ENCODE measurements around the gene BRSK2. TPM values are rescaled to one million over a fixed set of nuclear protein-coding genes. Genes with fewer than 3 reads are reported as not detected.

Gene BRSK2
- total RNA-seq, 1 experiment from 2014 or later = 1.2 TPM

DNA sequence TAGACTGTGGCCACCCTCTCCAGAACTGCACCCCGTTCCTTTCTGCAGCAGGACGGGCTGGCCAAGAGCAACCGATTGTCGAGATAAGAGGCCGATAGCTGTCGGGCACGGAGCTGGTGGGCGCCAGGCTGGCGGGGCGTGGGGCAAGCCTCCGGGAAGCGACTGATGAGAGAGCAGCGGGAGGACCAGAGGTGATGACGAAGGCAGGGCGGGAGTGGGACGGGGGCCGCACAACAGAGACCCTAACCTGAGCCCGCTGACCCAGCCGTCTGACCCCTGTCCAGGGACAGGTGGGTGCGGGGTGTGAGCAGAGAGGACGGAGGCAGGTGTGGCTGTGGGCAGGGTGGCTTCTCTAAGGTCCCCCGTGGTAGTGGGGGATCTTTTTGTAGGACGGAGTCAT is 7.3 kb upstream of the BRSK2 start:
- Histone ChIP-seq H3K27ac (ENCODE audit: low read length) (no peak overlapping the region), H3K9me3 (ENCODE audit: low read length) (no peaks in the 10 kb centered on the region), H3K4me1 (ENCODE audit: insufficient read depth, low read length) (no peaks in the 10 kb centered on the region; the same call in 1 of the 2 replicates), H3K9ac (ENCODE audit: low read length) (no peak overlapping the region), H2AFZ (ENCODE audit: low read length) (peak overlapping the region; percentile 84), H3K36me3 (ENCODE audit: low read depth, low read length) (no peaks in the 10 kb centered on the region), H3K79me2 (ENCODE audit: low read length) (no peaks in the 10 kb centered on the region), H3F3A (ENCODE audit: low read length, unreplicated experiment) (no peaks in the 10 kb centered on the region), H3K4me2 (ENCODE audit: low read length) (peak overlapping the region; percentile 89), H3K27me3 (ENCODE audit: low read length) (no peaks in the 10 kb centered on the region), H3K4me3 (ENCODE audit: low read length) (no peak overlapping the region), H4K20me1 (ENCODE audit: low read length) (no peaks in the 10 kb centered on the region), H3K9me2 (replicated peaks; ENCODE audit: low read length) (no peaks in the 10 kb centered on the region)
- ChIA-PET CTCF (no interaction called here), POLR2A (ENCODE audit: unreplicated experiment) (interaction anchor here (0.5 to 0.6 kb wide), 2 partner anchors 164 to 994 kb away, joined by 3 to 6 read pairs; partner anchors contain the start of gene CD81)
- TSS peak; percentile 37 for BruUV-seq (replicated peaks)
- intact Hi-C loops (cut with micrococcal nuclease) = loop anchor here (10.0 kb wide), 1 partner anchor 78 kb away; the partner anchor contains the start of gene TOLLIP
- ATAC-seq = no peak
- no peak for DNase-seq
- TF ChIP-seq, protein P1, sequence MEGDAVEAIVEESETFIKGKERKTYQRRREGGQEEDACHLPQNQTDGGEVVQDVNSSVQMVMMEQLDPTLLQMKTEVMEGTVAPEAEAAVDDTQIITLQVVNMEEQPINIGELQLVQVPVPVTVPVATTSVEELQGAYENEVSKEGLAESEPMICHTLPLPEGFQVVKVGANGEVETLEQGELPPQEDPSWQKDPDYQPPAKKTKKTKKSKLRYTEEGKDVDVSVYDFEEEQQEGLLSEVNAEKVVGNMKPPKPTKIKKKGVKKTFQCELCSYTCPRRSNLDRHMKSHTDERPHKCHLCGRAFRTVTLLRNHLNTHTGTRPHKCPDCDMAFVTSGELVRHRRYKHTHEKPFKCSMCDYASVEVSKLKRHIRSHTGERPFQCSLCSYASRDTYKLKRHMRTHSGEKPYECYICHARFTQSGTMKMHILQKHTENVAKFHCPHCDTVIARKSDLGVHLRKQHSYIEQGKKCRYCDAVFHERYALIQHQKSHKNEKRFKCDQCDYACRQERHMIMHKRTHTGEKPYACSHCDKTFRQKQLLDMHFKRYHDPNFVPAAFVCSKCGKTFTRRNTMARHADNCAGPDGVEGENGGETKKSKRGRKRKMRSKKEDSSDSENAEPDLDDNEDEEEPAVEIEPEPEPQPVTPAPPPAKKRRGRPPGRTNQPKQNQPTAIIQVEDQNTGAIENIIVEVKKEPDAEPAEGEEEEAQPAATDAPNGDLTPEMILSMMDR (conservative IDR thresholded peaks at IDR 0.05; ENCODE audit: low read depth, low read length) = no peak
- no peak for TF ChIP-seq EZH2phosphoT487 (IDR thresholded peaks at IDR 0.05; ENCODE audit: borderline replicate concordance, low read length)
- no peak for TF ChIP-seq EZH2 (IDR thresholded peaks at IDR 0.05; ENCODE audit: low read length, unreplicated experiment)

DNA sequence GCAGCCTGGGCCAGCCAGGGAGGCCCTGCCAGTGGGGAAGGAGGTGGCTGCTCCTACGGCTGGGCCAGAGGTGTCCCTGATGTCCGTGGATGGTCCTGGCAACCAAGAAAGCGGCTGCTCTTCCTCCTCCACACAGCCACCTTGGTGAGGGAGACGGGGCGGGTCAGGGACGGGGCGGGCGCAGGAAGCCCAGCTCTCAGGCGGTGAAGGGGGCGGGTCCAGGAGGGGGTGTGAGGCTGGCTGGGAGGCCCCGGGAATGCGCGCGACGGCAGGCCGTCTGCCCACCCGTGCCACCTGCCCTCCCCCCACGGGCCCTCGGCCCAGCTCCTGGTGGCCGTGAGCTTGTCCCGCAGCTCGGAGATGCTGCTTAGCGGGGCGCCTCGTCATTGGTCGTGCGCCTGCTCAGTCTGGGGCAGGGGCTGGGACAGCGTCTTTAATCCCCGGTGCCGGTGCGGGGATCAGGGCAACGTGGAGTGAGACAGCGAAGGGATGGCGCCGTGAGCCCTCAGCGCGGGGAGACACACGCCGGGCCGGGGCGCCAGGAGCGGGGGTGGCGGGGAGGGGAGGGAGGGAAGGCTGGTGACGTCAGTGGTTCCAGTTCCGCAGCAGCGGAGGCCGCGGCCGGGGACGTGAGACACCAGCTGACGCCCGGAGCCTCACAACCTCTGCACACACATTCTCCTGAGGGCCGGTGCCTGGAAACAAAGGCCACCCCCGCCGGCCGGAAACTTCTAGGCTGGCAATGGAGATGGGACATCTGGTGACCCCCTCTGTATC is 6.7 kb upstream of the BRSK2 start:
- DNase-seq = peak; percentile 66
- Histone ChIP-seq H3K27ac (ENCODE audit: low read length) (peak overlapping the region; percentile 35; the same call in 1 of the 2 replicates), H3K9me2 (replicated peaks; ENCODE audit: low read length) (no peaks in the 10 kb centered on the region), H3K27me3 (ENCODE audit: low read length) (no peaks in the 10 kb centered on the region), H3K4me3 (ENCODE audit: low read length) (peak overlapping the region; percentile 65), H3K9me3 (ENCODE audit: low read length) (no peaks in the 10 kb centered on the region), H3K79me2 (ENCODE audit: low read length) (no peaks in the 10 kb centered on the region), H3K4me1 (ENCODE audit: insufficient read depth, low read length) (no peaks in the 10 kb centered on the region; the same call in 1 of the 2 replicates), H3K36me3 (ENCODE audit: low read depth, low read length) (no peaks in the 10 kb centered on the region), H3F3A (ENCODE audit: low read length, unreplicated experiment) (no peaks in the 10 kb centered on the region), H3K4me2 (ENCODE audit: low read length) (peak overlapping the region; percentile 89), H2AFZ (ENCODE audit: low read length) (peak overlapping the region; percentile 84), H3K9ac (ENCODE audit: low read length) (peak overlapping the region; percentile 73), H4K20me1 (ENCODE audit: low read length) (no peaks in the 10 kb centered on the region)
- intact Hi-C loops (cut with micrococcal nuclease) = loop anchor here (10.0 kb wide), 1 partner anchor 78 kb away; the partner anchor contains the start of gene TOLLIP
- TF ChIP-seq EZH2 (IDR thresholded peaks at IDR 0.05; ENCODE audit: low read length, unreplicated experiment) (no peak), EZH2phosphoT487 (IDR thresholded peaks at IDR 0.05; ENCODE audit: borderline replicate concordance, low read length) (no peak)
- TF ChIP-seq, protein P1 (conservative IDR thresholded peaks at IDR 0.05; ENCODE audit: low read depth, low read length) = no peak
- ChIA-PET CTCF (interaction anchor here (0.6 kb wide), 1 partner anchor 64 kb away, joined by 5 read pairs; no protein-coding TSS in a partner anchor), POLR2A (ENCODE audit: unreplicated experiment) (interaction anchor here (0.5 to 0.6 kb wide), 3 partner anchors 63 to 994 kb away, joined by 3 to 6 read pairs (median 3); partner anchors contain the start of gene CD81)
- BruUV-seq (replicated peaks) = no TSS peak
- peak; percentile 92 for ATAC-seq
